Lower leg skin (tissue), 3 donors: ENCODE measurements around the gene AP3B1.

Experiments used
- POLR2A ChIP-seq, 2 donors: fragments of 450-650 bp; IDR thresholded peaks; one replicate each; pipeline ENCODE4 v1.6.1; 2016 to 2017; ENCODE audit warnings: antibody characterized with exemption in 2 of 2, mild to moderate bottlenecking in 1 of 2, moderate library complexity in 1 of 2
- TF ChIP-seq, protein P1 (sequence below), 3 donors: fragments of 450-650 bp; IDR thresholded peaks; one replicate each; pipeline ENCODE4 v1.5.1; 2016; ENCODE audit warnings: antibody characterized with exemption in 3 of 3, mild to moderate bottlenecking in 3 of 3, moderate library complexity in 2 of 3

DNA sequence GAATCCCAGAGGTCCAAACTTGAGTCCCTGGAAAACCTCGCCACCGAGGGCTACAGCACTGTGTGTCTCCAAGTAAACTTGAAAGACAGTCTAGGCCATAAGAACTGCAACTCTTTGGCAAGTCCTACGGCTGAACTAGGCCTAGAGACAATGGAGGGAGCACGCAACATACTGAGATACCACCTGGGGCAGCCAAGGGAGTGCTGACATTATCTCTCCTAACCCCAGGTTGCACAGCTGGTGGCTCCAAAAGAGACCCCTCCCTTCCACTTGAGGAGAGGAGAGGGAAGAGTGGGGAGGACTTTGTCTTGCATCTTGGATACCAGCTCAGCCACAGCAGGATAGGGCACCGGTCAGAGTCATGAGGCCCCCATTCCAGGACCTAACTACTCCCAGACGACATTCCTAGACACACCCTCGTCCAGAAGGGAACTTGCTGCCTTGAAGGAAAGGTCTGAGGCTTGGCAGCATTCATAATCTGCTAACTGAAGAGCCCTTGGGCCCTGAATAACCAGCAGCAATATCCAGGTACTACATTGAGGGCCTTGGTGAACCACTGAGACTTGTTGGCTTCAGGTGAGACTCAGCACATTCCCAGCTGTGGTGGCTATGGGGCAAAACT, 42.7 kb downstream of the AP3B1 start:
- TF ChIP-seq, protein P1, sequence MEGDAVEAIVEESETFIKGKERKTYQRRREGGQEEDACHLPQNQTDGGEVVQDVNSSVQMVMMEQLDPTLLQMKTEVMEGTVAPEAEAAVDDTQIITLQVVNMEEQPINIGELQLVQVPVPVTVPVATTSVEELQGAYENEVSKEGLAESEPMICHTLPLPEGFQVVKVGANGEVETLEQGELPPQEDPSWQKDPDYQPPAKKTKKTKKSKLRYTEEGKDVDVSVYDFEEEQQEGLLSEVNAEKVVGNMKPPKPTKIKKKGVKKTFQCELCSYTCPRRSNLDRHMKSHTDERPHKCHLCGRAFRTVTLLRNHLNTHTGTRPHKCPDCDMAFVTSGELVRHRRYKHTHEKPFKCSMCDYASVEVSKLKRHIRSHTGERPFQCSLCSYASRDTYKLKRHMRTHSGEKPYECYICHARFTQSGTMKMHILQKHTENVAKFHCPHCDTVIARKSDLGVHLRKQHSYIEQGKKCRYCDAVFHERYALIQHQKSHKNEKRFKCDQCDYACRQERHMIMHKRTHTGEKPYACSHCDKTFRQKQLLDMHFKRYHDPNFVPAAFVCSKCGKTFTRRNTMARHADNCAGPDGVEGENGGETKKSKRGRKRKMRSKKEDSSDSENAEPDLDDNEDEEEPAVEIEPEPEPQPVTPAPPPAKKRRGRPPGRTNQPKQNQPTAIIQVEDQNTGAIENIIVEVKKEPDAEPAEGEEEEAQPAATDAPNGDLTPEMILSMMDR (IDR thresholded peaks at IDR 0.05) = no peak
- TF ChIP-seq POLR2A (IDR thresholded peaks at IDR 0.05) = no peak
